MG63 (cell line): ENCODE data around the gene NPPB. TPM values are rescaled to one million over a fixed set of nuclear protein-coding genes. Genes with fewer than 3 reads are reported as not detected.

Experiments
- DNase-seq: peaks from one replicate; pipeline ENCODE4 v3.0.0-alpha.2; 2020
- H3K27me3 ChIP-seq: fragments of 250-450 bp; sonication (Bioruptor Pico); 2 replicates; pipeline ENCODE4 v1.5.1; 2020; ENCODE audit warnings: mild to moderate bottlenecking, moderate library complexity
- H3K36me3 ChIP-seq: fragments of 250-450 bp; sonication (Bioruptor Pico); 2 replicates; pipeline ENCODE4 v1.5.1; 2020; ENCODE audit warnings: mild to moderate bottlenecking, moderate library complexity
- H3K4me3 ChIP-seq: fragments of 250-450 bp; sonication (Bioruptor Pico); 2 replicates; pipeline ENCODE4 v1.5.1; 2020; ENCODE audit warnings: mild to moderate bottlenecking, moderate library complexity
- H3K9me3 ChIP-seq: fragments of 250-450 bp; sonication (Bioruptor Pico); 2 replicates; pipeline ENCODE4 v1.5.1; 2020; ENCODE audit warnings: mild to moderate bottlenecking, moderate library complexity
- total RNA-seq: library from RNA; depleted of rRNA; stranded (reverse); fragments of >200 nt; shearing (Covaris generic); gene quantifications from 2 replicates; pipeline ENCODE4 v1.2.3, GENCODE V29; 2014; ENCODE audit warnings: low replicate concordance; rRNA removed

NPPB gene
- total RNA-seq, 1 experiment from 2014 or later = not detected

- H3K9me3 ChIP-seq = no peaks in the 10 kb centered on the region
- DNase-seq = no peak
- peaks cover 23% of the 10 kb centered on the region for H3K36me3 ChIP-seq
- no peak overlapping the region for H3K4me3 ChIP-seq
- no peaks in the 10 kb centered on the region for H3K27me3 ChIP-seq
Observed at GRCh38 chr1:11828511-11828910, 30.2 kb downstream of the NPPB start.

- no peak overlapping the region for H3K4me3 ChIP-seq
- H3K9me3 ChIP-seq = no peaks in the 10 kb centered on the region
- DNase-seq = no peak
- H3K27me3 ChIP-seq = no peaks in the 10 kb centered on the region
- peaks cover 21% of the 10 kb centered on the region for H3K36me3 ChIP-seq
Observed at GRCh38 chr1:11826946-11827345, 31.8 kb downstream of the NPPB start.

- Histone ChIP-seq H3K36me3 (peaks cover 22% of the 10 kb centered on the region), H3K4me3 (no peak overlapping the region), H3K27me3 (no peaks in the 10 kb centered on the region), H3K9me3 (no peaks in the 10 kb centered on the region)
- no peak for DNase-seq
Observed at GRCh38 chr1:11825131-11825530, 33.6 kb downstream of the NPPB start.

- H3K36me3 ChIP-seq = peaks cover 22% of the 10 kb centered on the region
- no peaks in the 10 kb centered on the region for H3K9me3 ChIP-seq
- H3K4me3 ChIP-seq = no peak overlapping the region
- H3K27me3 ChIP-seq = no peaks in the 10 kb centered on the region
- DNase-seq = no peak
Observed at GRCh38 chr1:11823366-11824137, 35.2 kb downstream of the NPPB start.

- no peak for DNase-seq
- peaks cover 29% of the 10 kb centered on the region for H3K36me3 ChIP-seq
- no peaks in the 10 kb centered on the region for H3K9me3 ChIP-seq
- H3K27me3 ChIP-seq = no peaks in the 10 kb centered on the region
- H3K4me3 ChIP-seq = no peak overlapping the region
Observed at GRCh38 chr1:11822091-11822490, 36.7 kb downstream of the NPPB start.

- H3K9me3 ChIP-seq = no peaks in the 10 kb centered on the region
Observed at GRCh38 chr1:11817192-11817591, 41.6 kb downstream of the NPPB start.

GRCh38 chr1:11813021-11813420 lies 45.7 kb downstream of the NPPB start:
- no peak overlapping the region for H3K4me3 ChIP-seq
- H3K9me3 ChIP-seq = no peaks in the 10 kb centered on the region
- H3K27me3 ChIP-seq = no peaks in the 10 kb centered on the region
- H3K36me3 ChIP-seq = peaks cover 31% of the 10 kb centered on the region
- no peak for DNase-seq

More at GRCh38 chr1:11817192-11817591, 41.6 kb downstream of the NPPB start:
- H3K4me3 ChIP-seq = no peak overlapping the region
- no peaks in the 10 kb centered on the region for H3K27me3 ChIP-seq
- H3K36me3 ChIP-seq = peaks cover 38% of the 10 kb centered on the region
- no peak for DNase-seq

Other genes with a start within 250 kb of the NPPB start
- not detected in 2 replicates for gene FBXO2, start 204.5 kb downstream of the NPPB start, total RNA-seq
- 11.3 and 23.1 TPM in 2 replicates for gene FBXO44, start 204.1 kb downstream of the NPPB start, total RNA-seq
- 9.7 and 17.3 TPM in 2 replicates for gene FBXO6, start 194.7 kb downstream of the NPPB start, total RNA-seq
- gene MAD2L2, start 177.8 kb downstream of the NPPB start, total RNA-seq = 60.2 and 71.1 TPM in 2 replicates
- gene DRAXIN, start 167.2 kb downstream of the NPPB start, total RNA-seq = 0.36 TPM in 1 of 2 replicates, not detected in the other
- gene AGTRAP, start 122.8 kb downstream of the NPPB start, total RNA-seq = 43.5 and 53.7 TPM in 2 replicates
- gene C1orf167, start 96.8 kb downstream of the NPPB start, total RNA-seq = not detected in 2 replicates
- 3.8 and 7.8 TPM in 2 replicates for gene MTHFR, start 53.0 kb downstream of the NPPB start, total RNA-seq
- 1.5 and 6.1 TPM in 2 replicates for gene CLCN6, start 52.8 kb downstream of the NPPB start, total RNA-seq
- not detected in 2 replicates for gene NPPA, start 11.2 kb downstream of the NPPB start, total RNA-seq
- gene KIAA2013, start 67.5 kb upstream of the NPPB start, total RNA-seq = 43.8 and 57.2 TPM in 2 replicates
- 124 and 169 TPM in 2 replicates for gene PLOD1, start 75.8 kb upstream of the NPPB start, total RNA-seq
- gene MFN2, start 121.5 kb upstream of the NPPB start, total RNA-seq = 25.2 and 43.7 TPM in 2 replicates
- gene MIIP, start 160.6 kb upstream of the NPPB start, total RNA-seq = 33.8 and 35.9 TPM in 2 replicates
- 0.82 TPM in 1 of 2 replicates, not detected in the other for gene TNFRSF8, start 204.4 kb upstream of the NPPB start, total RNA-seq